Mesendoderm (in vitro differentiated cells): ENCODE data around the gene STX7.

ENCODE experiments used
- DNase-seq: peaks from one replicate; pipeline ENCODE4 v3.0.0; 2013
- H2AK5ac ChIP-seq: 2 replicates; pipeline ENCODE4 v1.6.1; 2013; ENCODE audit warnings: low read length, inconsistent platforms
- H2BK120ac ChIP-seq: 2 replicates; pipeline ENCODE4 v1.6.1; 2013; ENCODE audit warnings: low read depth, mild to moderate bottlenecking, low read length, moderate library complexity, mixed read lengths
- H2BK15ac ChIP-seq: replicated peaks from 2 replicates; pipeline ENCODE4 v1.6.1; 2013; ENCODE audit warnings: low read depth, mild to moderate bottlenecking, moderate library complexity
- H2BK5ac ChIP-seq: 2 replicates; pipeline ENCODE4 v1.6.1; 2013; ENCODE audit warnings: low read length, inconsistent platforms
- H3K18ac ChIP-seq: 2 replicates; pipeline ENCODE4 v1.6.1; 2013; ENCODE audit warnings: mild to moderate bottlenecking, low read length, mixed read lengths
- H3K23ac ChIP-seq: one replicate; pipeline ENCODE4 v1.6.1; 2013; ENCODE audit warnings: low read length
- H3K27ac ChIP-seq: 2 replicates; pipeline ENCODE4 v1.5.1; 2013; ENCODE audit warnings: low read depth, mild to moderate bottlenecking, inconsistent platforms, low read length, moderate library complexity
- H3K27me3 ChIP-seq: 2 replicates; pipeline ENCODE4 v1.6.1; 2013; ENCODE audit warnings: low read length, control low read depth, mild to moderate bottlenecking, inconsistent platforms; ENCODE audit not compliant: insufficient read depth, poor library complexity
- H3K36me3 ChIP-seq: 2 replicates; pipeline ENCODE4 v1.6.1; 2013; ENCODE audit warnings: low read length, inconsistent platforms; ENCODE audit not compliant: control insufficient read depth, insufficient read depth
- H3K4ac ChIP-seq: one replicate; pipeline ENCODE4 v1.6.1; 2013; ENCODE audit warnings: low read depth, mild to moderate bottlenecking, low read length, moderate library complexity
- H3K4me1 ChIP-seq: 2 replicates; pipeline ENCODE4 v1.6.1; 2013; ENCODE audit warnings: low read depth, low read length, inconsistent platforms; ENCODE audit not compliant: control insufficient read depth
- H3K4me2 ChIP-seq: 2 replicates; pipeline ENCODE4 v1.6.1; 2013; ENCODE audit warnings: low read length
- H3K4me3 ChIP-seq: 2 replicates; pipeline ENCODE4 v1.5.1; 2013; ENCODE audit warnings: mild to moderate bottlenecking, low read length
- H3K56ac ChIP-seq: one replicate; pipeline ENCODE4 v1.6.1; 2013; ENCODE audit warnings: low read length
- H3K79me1 ChIP-seq: 2 replicates; pipeline ENCODE4 v1.6.1; 2013; ENCODE audit warnings: low read length, inconsistent platforms
- H3K79me2 ChIP-seq: 2 replicates; pipeline ENCODE4 v1.6.1; 2013; ENCODE audit warnings: mild to moderate bottlenecking, low read length; ENCODE audit not compliant: control insufficient read depth, insufficient read depth
- H3K9ac ChIP-seq: 2 replicates; pipeline ENCODE4 v1.6.1; 2013; ENCODE audit warnings: low read length, inconsistent platforms
- H4K5ac ChIP-seq: one replicate; pipeline ENCODE4 v1.6.1; 2013; ENCODE audit warnings: low read length
- H4K8ac ChIP-seq: one replicate; pipeline ENCODE4 v1.6.1; 2013; ENCODE audit warnings: low read depth, mild to moderate bottlenecking, control low read depth, low read length, moderate library complexity
- WGBS: extraction: QIAGEN DNeasy Blood & Tissue Kit; methylation state at CpG from one replicate; pipeline ENCODE4 v1.1.7; 2013; ENCODE audit warnings: low lambda C conversion rate, missing lambda C conversion rate; ENCODE audit not compliant: insufficient coverage; ENCODE audit errors: extremely low coverage; 5-methylcytosine and 5-hydroxymethylcytosine counted together

Gene STX7

DNA sequence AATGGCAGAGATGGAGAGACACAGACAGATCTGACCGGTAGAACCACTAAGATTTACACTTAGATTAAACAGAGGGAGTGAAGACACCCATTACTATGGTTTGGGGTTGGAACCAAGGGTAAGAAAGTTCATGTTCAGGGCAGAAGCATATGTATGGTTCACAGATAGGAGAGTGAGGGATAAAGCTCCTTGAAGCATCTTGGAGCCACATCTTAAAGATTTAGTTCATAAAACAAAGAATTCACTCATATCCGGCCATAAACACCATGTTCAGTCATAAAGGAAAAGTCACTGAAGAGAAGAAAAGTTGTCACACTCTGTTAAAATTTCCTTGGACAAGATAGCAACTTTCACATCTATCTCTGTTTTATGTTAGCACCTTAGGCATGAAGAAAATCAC, 18.0 kb downstream of the STX7 start:
- Histone ChIP-seq H3K4me2 (no peak overlapping the region), H3K4me1 (peaks cover 5% of the 10 kb centered on the region)
- no CpG with 5 or more reads among the region's 2 CpGs for WGBS

DNA sequence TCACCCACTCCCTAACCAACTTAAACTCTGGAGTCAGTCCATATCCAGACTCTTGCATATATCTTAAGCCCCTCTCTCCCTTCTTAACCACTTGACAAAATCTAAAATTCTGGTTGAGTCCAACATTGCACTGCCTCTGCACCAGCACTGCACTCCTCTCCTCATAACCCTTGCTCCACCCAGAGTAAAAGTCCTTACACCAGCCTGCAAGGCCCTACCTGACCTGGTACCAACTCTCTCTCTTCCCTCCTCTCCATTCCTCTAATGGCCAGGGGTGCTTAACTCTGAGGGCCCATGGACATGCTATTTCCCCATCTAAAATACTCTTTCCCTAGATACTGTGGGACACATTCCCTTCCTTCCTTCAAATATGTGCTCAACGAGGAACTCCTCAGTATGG, 21.0 kb downstream of the STX7 start:
- Histone ChIP-seq H3K4me2 (no peak overlapping the region), H3K4me3 (no peak overlapping the region), H3K18ac (no peak overlapping the region), H3K23ac (no peak overlapping the region), H2BK15ac (no peak overlapping the region), H3K4me1 (no peaks in the 10 kb centered on the region), H3K79me2 (no peaks in the 10 kb centered on the region), H3K27me3 (no peaks in the 10 kb centered on the region), H3K79me1 (peaks cover 11% of the 10 kb centered on the region), H3K36me3 (no peaks in the 10 kb centered on the region), H3K4ac (no peak overlapping the region), H4K5ac (no peak overlapping the region), H3K56ac (no peak overlapping the region), H4K8ac (no peak overlapping the region), H2AK5ac (no peak overlapping the region), H2BK120ac (no peak overlapping the region), H3K9ac (no peak overlapping the region), H3K27ac (no peak overlapping the region), H2BK5ac (no peak overlapping the region)
- WGBS = no CpG with 5 or more reads among the region's 1 CpG
- no peak for DNase-seq

More for the DNA sequence above, 18.0 kb downstream of the STX7 start:
- H2BK15ac ChIP-seq = no peak overlapping the region
- DNase-seq = no peak
- H3K79me1 ChIP-seq = peaks cover 14% of the 10 kb centered on the region
- no peaks in the 10 kb centered on the region for H3K36me3 ChIP-seq
- H3K4ac ChIP-seq = no peak overlapping the region
- H3K9ac ChIP-seq = no peak overlapping the region
- H2BK120ac ChIP-seq = no peak overlapping the region
- H4K8ac ChIP-seq = no peak overlapping the region
- no peak overlapping the region for H2AK5ac ChIP-seq
- H3K56ac ChIP-seq = no peak overlapping the region
- H3K4me3 ChIP-seq = no peak overlapping the region
- H3K27ac ChIP-seq = no peak overlapping the region
- no peaks in the 10 kb centered on the region for H3K79me2 ChIP-seq
- no peak overlapping the region for H4K5ac ChIP-seq
- no peak overlapping the region for H3K23ac ChIP-seq
- no peak overlapping the region for H3K18ac ChIP-seq
- no peaks in the 10 kb centered on the region for H3K27me3 ChIP-seq
- no peak overlapping the region for H2BK5ac ChIP-seq

DNA sequence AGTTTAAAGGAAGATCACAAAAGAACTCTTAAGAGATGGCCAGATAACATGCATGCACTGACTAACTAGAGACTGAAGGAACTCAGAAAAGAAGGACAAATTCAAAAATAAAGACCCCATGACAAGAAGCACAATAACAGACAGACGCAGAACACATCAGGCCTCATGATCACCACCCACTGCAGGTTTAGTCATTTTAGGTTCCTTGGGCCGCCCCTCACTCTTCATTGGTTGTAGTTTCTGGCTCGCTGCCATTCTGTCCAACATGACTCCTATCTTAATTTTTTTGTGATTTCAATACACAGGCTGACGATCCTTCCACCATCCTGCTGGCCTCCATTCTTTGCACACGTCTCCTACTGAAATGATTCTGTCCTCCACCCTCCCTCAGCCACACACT, 21.6 kb downstream of the STX7 start:
- Histone ChIP-seq H3K4ac (no peak overlapping the region), H3K18ac (no peak overlapping the region), H2BK120ac (no peak overlapping the region), H3K4me1 (no peaks in the 10 kb centered on the region), H3K27ac (no peak overlapping the region), H4K5ac (no peak overlapping the region), H3K79me2 (no peaks in the 10 kb centered on the region), H3K79me1 (peaks cover 11% of the 10 kb centered on the region), H3K4me3 (no peak overlapping the region), H3K23ac (no peak overlapping the region), H2BK5ac (no peak overlapping the region), H3K56ac (no peak overlapping the region), H3K36me3 (no peaks in the 10 kb centered on the region), H4K8ac (no peak overlapping the region), H2BK15ac (no peak overlapping the region), H2AK5ac (no peak overlapping the region), H3K4me2 (no peak overlapping the region), H3K9ac (no peak overlapping the region), H3K27me3 (no peaks in the 10 kb centered on the region)
- WGBS = no CpG with 5 or more reads among the region's 5 CpGs
- no peak for DNase-seq

DNA sequence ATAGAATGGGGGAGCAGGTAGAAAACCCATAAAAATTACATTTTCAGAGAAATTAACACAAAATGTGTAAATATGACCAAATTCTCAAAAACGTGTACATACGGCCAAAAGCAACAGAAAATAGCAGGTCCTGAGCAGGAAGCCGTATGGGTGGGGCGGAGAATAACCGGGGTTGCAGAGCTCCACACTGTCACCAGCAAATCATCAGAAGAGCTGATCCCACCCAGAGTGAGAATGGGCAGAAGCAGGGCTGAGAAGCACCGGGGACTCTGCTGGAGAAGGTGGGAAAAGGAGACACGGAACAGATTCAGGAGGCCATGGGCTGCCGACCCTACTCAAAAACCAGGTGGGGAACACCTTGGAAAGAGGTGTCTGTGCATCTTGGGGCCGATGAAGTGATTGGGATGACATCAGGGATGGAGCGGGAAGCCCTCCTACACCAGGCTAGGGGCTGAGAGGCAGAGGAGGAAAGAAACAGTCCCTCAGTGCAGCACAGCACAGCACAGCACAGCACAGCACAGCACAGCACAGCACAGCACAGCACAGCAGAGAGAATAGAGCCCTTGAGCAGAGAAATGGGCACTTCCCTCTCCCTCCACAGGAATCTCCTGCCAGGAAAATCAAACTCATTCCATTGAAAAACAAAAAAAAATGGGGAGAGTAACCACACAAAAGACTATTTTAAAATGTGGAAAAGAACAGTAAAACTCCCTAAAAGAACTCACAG, 22.3 kb downstream of the STX7 start:
- no CpG with 5 or more reads among the region's 10 CpGs for WGBS
- Histone ChIP-seq H3K79me1 (peaks cover 11% of the 10 kb centered on the region), H3K4me1 (no peaks in the 10 kb centered on the region), H3K4ac (no peak overlapping the region), H3K36me3 (no peaks in the 10 kb centered on the region), H2AK5ac (no peak overlapping the region), H2BK5ac (no peak overlapping the region), H3K27ac (no peak overlapping the region), H2BK120ac (no peak overlapping the region), H3K9ac (no peak overlapping the region), H3K23ac (no peak overlapping the region), H4K5ac (no peak overlapping the region), H4K8ac (no peak overlapping the region), H3K56ac (no peak overlapping the region), H2BK15ac (no peak overlapping the region), H3K18ac (no peak overlapping the region), H3K79me2 (no peaks in the 10 kb centered on the region), H3K4me2 (no peak overlapping the region), H3K4me3 (no peak overlapping the region), H3K27me3 (no peaks in the 10 kb centered on the region)
- DNase-seq = no peak

DNA sequence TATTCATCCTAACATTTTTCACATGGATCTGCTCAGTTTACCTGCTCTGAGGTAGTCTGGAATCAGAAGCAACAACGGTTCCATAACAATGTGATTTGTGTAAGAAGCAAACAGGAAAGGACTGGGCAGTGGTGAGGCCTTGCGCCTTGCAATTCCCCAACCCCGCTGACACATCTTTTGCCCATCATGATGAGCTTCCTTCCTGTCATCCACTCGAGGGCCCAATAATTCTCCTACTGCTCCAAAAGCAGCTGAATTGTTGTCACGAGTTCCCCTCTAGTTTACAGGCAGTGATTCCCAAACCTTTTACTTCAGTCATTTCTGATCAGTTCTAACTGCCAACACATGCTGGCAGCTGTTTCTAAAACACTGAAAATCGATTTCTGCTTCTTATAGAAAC, 22.9 kb downstream of the STX7 start:
- Histone ChIP-seq H3K27me3 (no peaks in the 10 kb centered on the region), H2AK5ac (no peak overlapping the region), H3K36me3 (no peaks in the 10 kb centered on the region), H4K5ac (no peak overlapping the region), H2BK15ac (no peak overlapping the region), H3K18ac (no peak overlapping the region), H3K79me1 (peaks cover 11% of the 10 kb centered on the region), H4K8ac (no peak overlapping the region), H3K27ac (no peak overlapping the region), H3K4me3 (no peak overlapping the region), H3K79me2 (no peaks in the 10 kb centered on the region), H3K4ac (no peak overlapping the region), H3K56ac (no peak overlapping the region), H3K9ac (no peak overlapping the region), H3K4me1 (no peaks in the 10 kb centered on the region), H3K4me2 (no peak overlapping the region), H3K23ac (no peak overlapping the region), H2BK120ac (no peak overlapping the region), H2BK5ac (no peak overlapping the region)
- no CpG with 5 or more reads among the region's 6 CpGs for WGBS
- no peak for DNase-seq

DNA sequence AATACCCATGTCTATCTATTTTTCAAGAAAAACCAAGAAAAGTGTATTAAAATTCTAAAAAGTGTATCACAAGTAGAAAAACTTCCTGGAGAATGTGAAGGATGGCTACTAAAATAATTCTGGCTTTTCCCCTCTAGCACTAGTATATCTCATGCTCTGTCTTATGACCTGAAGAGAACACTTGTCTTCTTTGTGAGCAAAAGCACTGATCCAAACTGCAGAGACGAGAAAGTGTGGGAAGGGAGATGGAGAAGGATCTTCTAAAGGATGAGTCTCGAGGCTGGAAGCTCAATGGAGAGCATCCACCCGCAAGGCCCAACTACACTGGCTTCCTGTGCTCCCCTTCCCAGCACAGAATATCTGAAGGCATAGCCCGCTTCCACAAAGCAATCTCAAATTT, 23.5 kb downstream of the STX7 start:
- Histone ChIP-seq H2AK5ac (no peak overlapping the region), H3K4me3 (no peak overlapping the region), H4K8ac (no peak overlapping the region), H3K56ac (no peak overlapping the region), H3K23ac (no peak overlapping the region), H3K4ac (no peak overlapping the region), H2BK5ac (no peak overlapping the region), H3K27me3 (no peaks in the 10 kb centered on the region), H3K18ac (no peak overlapping the region), H3K4me1 (no peaks in the 10 kb centered on the region), H3K79me2 (no peaks in the 10 kb centered on the region), H2BK120ac (no peak overlapping the region), H3K9ac (no peak overlapping the region), H3K79me1 (peaks cover 7% of the 10 kb centered on the region), H2BK15ac (no peak overlapping the region), H4K5ac (no peak overlapping the region), H3K27ac (no peak overlapping the region), H3K36me3 (no peaks in the 10 kb centered on the region), H3K4me2 (no peak overlapping the region)
- no CpG with 5 or more reads among the region's 4 CpGs for WGBS
- no peak for DNase-seq
